K562 (cell line): ENCODE measurements around the gene CHRDL2. TPM values are rescaled to one million over a fixed set of nuclear protein-coding genes. Genes with fewer than 3 reads are reported as not detected.
A peak's percentile ranks its signal among the peaks of the same experiment; 100 is the strongest.

ENCODE experiments used
- ATAC-seq: fragments of 200-7000 bp; cut with Tn5 transposase; 3 replicates; pipeline ENCODE4 v1.9.1; 2020; ENCODE audit warnings: moderate library complexity
- BruUV-seq: library from RNA; stranded (reverse); fragments of 400-500 nt; replicated peaks from 2 replicates; lab custom pipeline; 2021; lab: Mats Ljungman, UMichigan
- CTCF ChIA-PET: fragments of 300-600 bp; formaldehyde crosslinking; extraction: SDS; loops from one replicate; lab custom pipeline; 2021; ENCODE audit warnings: low intra/inter-chr PET ratio; lab: Yijun Ruan, JAX
- POLR2A ChIA-PET: fragments of 300-600, 350-650 bp; sonication (Branson Sonifier 250); formaldehyde crosslinking; extraction: SDS; loops from one replicate; lab custom pipeline; 2021; ENCODE audit warnings: antibody characterized with exemption, inconsistent platforms; lab: Yijun Ruan, JAX
- DNase-seq, 4 experiments: peaks; one replicate each; pipeline versions ENCODE4 v3.0.0 to v3.0.0-alpha.2; 2011 to 2018; ENCODE audit warnings: low spot score in 3 of 4, mixed read lengths in 3 of 4; ENCODE audit errors: extremely low read depth in 1 of 4
- FAIRE-seq: peaks from 2 replicates; lab custom pipeline; 2011; peaks lifted over from hg19 to GRCh38; lab: Jason Lieb, UNC
- H2AFZ ChIP-seq: 2 replicates; pipeline ENCODE4 v1.6.0; 2011; ENCODE audit warnings: low read depth, low read length, control low read depth, inconsistent platforms
- H3K27ac ChIP-seq: fragments of 200-600 bp; 3 replicates; pipeline ENCODE4 v1.8.0; 2011; ENCODE audit warnings: low read depth, mild to moderate bottlenecking, control low read depth, inconsistent platforms, low read length, moderate library complexity, mixed read lengths; ENCODE audit errors: extremely low read depth
- H3K27me3 ChIP-seq, 2 experiments: fragments of 300-600 bp in 1 of 2; 2 replicates in 1 of 2; 3 replicates in 1 of 2; pipeline versions ENCODE4 v1.6.0 to v1.8.0; 2011; ENCODE audit warnings: inconsistent platforms in 2 of 2, low read length in 2 of 2, mild to moderate bottlenecking in 1 of 2, mixed read lengths in 1 of 2, moderate library complexity in 1 of 2; ENCODE audit not compliant: control insufficient read depth in 2 of 2, insufficient read depth in 2 of 2
- H3K36me3 ChIP-seq: fragments of 300-600 bp; 3 replicates; pipeline ENCODE4 v1.8.0; 2011; ENCODE audit warnings: mild to moderate bottlenecking, low read length, inconsistent platforms; ENCODE audit not compliant: control insufficient read depth, insufficient read depth
- H3K4me1 ChIP-seq, 2 experiments: fragments of 200-600 bp in 1 of 2; replicated peaks in 1 of 2; 2 replicates in 1 of 2; 3 replicates in 1 of 2; pipeline versions ENCODE4 v1.5.1 to v1.8.0; 2011; ENCODE audit warnings: inconsistent platforms in 2 of 2, low read length in 2 of 2, mild to moderate bottlenecking in 1 of 2, mixed read lengths in 1 of 2, moderate library complexity in 1 of 2; ENCODE audit not compliant: control insufficient read depth in 2 of 2, insufficient read depth in 2 of 2
- H3K4me2 ChIP-seq: 2 replicates; pipeline ENCODE4 v1.6.1; 2011; ENCODE audit warnings: low read length, control low read depth, inconsistent platforms, mixed read lengths; ENCODE audit not compliant: insufficient read depth
- H3K4me3 ChIP-seq: fragments of 200-600 bp; sonication (generic), shearing (Covaris generic); 2 replicates; pipeline ENCODE4 v1.5.1; 2016; ENCODE audit warnings: control low read depth, inconsistent platforms
- H3K79me2 ChIP-seq: fragments of 200-600 bp; 3 replicates; pipeline ENCODE4 v1.8.0; 2011; ENCODE audit warnings: low read length, inconsistent platforms; ENCODE audit not compliant: control insufficient read depth, insufficient read depth
- H3K9ac ChIP-seq, 2 experiments: 2 replicates each; pipeline versions ENCODE4 v1.6.0 to v1.6.1; 2011; ENCODE audit warnings: low read depth in 2 of 2, low read length in 2 of 2, control low read depth in 1 of 2, inconsistent platforms in 1 of 2, mild to moderate bottlenecking in 1 of 2, mixed read lengths in 1 of 2; ENCODE audit not compliant: insufficient read depth in 1 of 2
- H3K9me1 ChIP-seq: one replicate; pipeline ENCODE4 v1.6.0; 2011; ENCODE audit warnings: inconsistent platforms, mild to moderate bottlenecking, low read length, moderate library complexity; ENCODE audit not compliant: control insufficient read depth, insufficient read depth
- H3K9me3 ChIP-seq: replicated peaks from 2 replicates; pipeline ENCODE4 v1.5.1; 2011; ENCODE audit warnings: low read depth, low read length, inconsistent platforms; ENCODE audit not compliant: control insufficient read depth, insufficient read depth
- H4K20me1 ChIP-seq: replicated peaks from 2 replicates; pipeline ENCODE4 v1.6.1; 2011; ENCODE audit warnings: low read length, inconsistent platforms, mixed read lengths; ENCODE audit not compliant: control insufficient read depth, insufficient read depth
- ARID1B ChIP-seq: fragments of 450-650 bp; IDR thresholded peaks from 2 replicates; pipeline ENCODE4 v1.6.1; 2016; ENCODE audit warnings: antibody characterized with exemption, mild to moderate bottlenecking, inconsistent platforms
- CBFA2T2 ChIP-seq: fragments of 450-650 bp; conservative IDR thresholded peaks from 2 replicates; pipeline ENCODE4 v1.6.1; 2017; ENCODE audit warnings: mild to moderate bottlenecking
- CBFA2T3 ChIP-seq: fragments of 450-650 bp; IDR thresholded peaks from 2 replicates; pipeline ENCODE4 v1.6.1; 2017
- CBX3 ChIP-seq, 2 experiments: IDR thresholded peaks; 1 replicate in 1 of 2; 2 replicates in 1 of 2; pipeline ENCODE4 v1.6.1; 2012; ENCODE audit warnings: inconsistent platforms in 2 of 2, low read length in 2 of 2, borderline replicate concordance in 1 of 2, control low read depth in 1 of 2
- CHD4 ChIP-seq: fragments of 200-600 bp; sonication (generic); IDR thresholded peaks from 3 replicates; pipeline ENCODE4 v1.6.1; 2012; ENCODE audit warnings: low read depth, mild to moderate bottlenecking, mixed read lengths, low read length, inconsistent platforms; ENCODE audit not compliant: insufficient read depth, insufficient replicate concordance, poor library complexity, severe bottlenecking
- GATA2 ChIP-seq: sonication (generic); formaldehyde crosslinking; IDR thresholded peaks from 2 replicates; pipeline ENCODE4 v1.4.0; 2020; ENCODE audit warnings: mild to moderate bottlenecking, missing genetic modification reagents
- NCOR1 ChIP-seq: fragments of 450-650 bp; IDR thresholded peaks from 2 replicates; pipeline ENCODE4 v1.6.1; 2016; ENCODE audit warnings: mild to moderate bottlenecking, moderate library complexity
- RBM25 ChIP-seq: fragments of 200-400 bp; formaldehyde crosslinking; IDR thresholded peaks from 2 replicates; pipeline ENCODE4 v1.6.1; 2018; ENCODE audit warnings: low read length, low read depth, moderate library complexity; ENCODE audit not compliant: severe bottlenecking
- SMARCA5 ChIP-seq: fragments of 450-650 bp; IDR thresholded peaks from 2 replicates; pipeline ENCODE4 v1.6.1; 2016
- TAL1 ChIP-seq: fragments of 450-650 bp; IDR thresholded peaks from 2 replicates; pipeline ENCODE4 v1.6.1; 2016; ENCODE audit warnings: mild to moderate bottlenecking
- TEAD4 ChIP-seq, 2 experiments: sonication (generic) in 1 of 2; formaldehyde crosslinking in 1 of 2; IDR thresholded peaks; 2 replicates each; pipeline versions ENCODE4 v1.6.1 to v1.8.0; 2012 to 2022; ENCODE audit warnings: borderline replicate concordance in 1 of 2, inconsistent platforms in 1 of 2, low read length in 1 of 2, mild to moderate bottlenecking in 1 of 2, missing genetic modification reagents in 1 of 2
- VEZF1 ChIP-seq: fragments of 200-800 bp; sonication (Bioruptor generic); IDR thresholded peaks from 2 replicates; pipeline ENCODE4 v1.6.1; 2017; ENCODE audit warnings: missing genetic modification characterization, missing compliant biosample characterization
- YY1 ChIP-seq, 3 experiments: IDR thresholded peaks; 2 replicates each; pipeline ENCODE4 v1.6.1; 2011; ENCODE audit warnings: low read length in 2 of 3, mild to moderate bottlenecking in 2 of 3, moderate library complexity in 2 of 3, borderline replicate concordance in 1 of 3, control low read depth in 1 of 3, low read depth in 1 of 3; ENCODE audit not compliant: insufficient read depth in 3 of 3, insufficient replicate concordance in 2 of 3, control insufficient read depth in 1 of 3, insufficient read length in 1 of 3; ENCODE audit errors: extremely low read depth in 1 of 3
- ZNF133 ChIP-seq: fragments of 250-450 bp; sonication (Bioruptor Pico); IDR thresholded peaks from 2 replicates; pipeline ENCODE4 v1.4.0; 2020; ENCODE audit warnings: mild to moderate bottlenecking
- ZNF639 ChIP-seq, 2 experiments: fragments of 200-800 bp in 1 of 2; sonication (Bioruptor generic) in 1 of 2; sonication (generic) in 1 of 2; formaldehyde crosslinking in 1 of 2; IDR thresholded peaks in 1 of 2; conservative IDR thresholded peaks in 1 of 2; 2 replicates each; pipeline versions ENCODE4 v1.5.0 to v1.6.1; 2016 to 2020; ENCODE audit warnings: missing compliant biosample characterization in 1 of 2, missing genetic modification characterization in 1 of 2, missing genetic modification reagents in 1 of 2
- WGBS: fragments of 100-300 bp; shearing (Covaris generic); methylation state at CpG from one replicate; pipeline ENCODE4 v1.1.6; 2016; ENCODE audit warnings: low coverage, mixed read lengths; ENCODE audit not compliant: insufficient coverage; ENCODE audit errors: missing lambda C conversion rate; 5-methylcytosine and 5-hydroxymethylcytosine counted together
- in situ Hi-C: fragments of 300-500 bp; cut with MboI; formaldehyde crosslinking; loops from 4 replicates; pipeline ENCODE4 v1.15.0; 2018; ENCODE audit warnings: inconsistent platforms, mixed read lengths
- intact Hi-C: fragments of 100-400 bp; cut with micrococcal nuclease; formaldehyde crosslinking; loops from 2 replicates; pipeline ENCODE4 v1.14.2; 2022
- polyA plus RNA-seq, 8 experiments: library from polyadenylated mRNA; depleted of rRNA in 4 of 8; stranded (reverse) in 5 of 8; unstranded in 3 of 8; fragments of >200 nt; fragmentation: Nextera tagmentation in 2 of 8; fragmentation: Illumina TruSeq in 1 of 8; extraction: Ambion mirVana in 2 of 8; extraction: Trizol in 1 of 8; gene quantifications; 2 replicates each; pipeline versions ENCODE4 v1.2.1 to v1.2.3, GENCODE V29; 2011 to 2014; ENCODE audit warnings: inconsistent platforms in 1 of 8, missing spikeins in 1 of 8
- total RNA-seq, 7 experiments: library from RNA; depleted of rRNA in 6 of 7; stranded (reverse); fragments of >200 nt in 6 of 7; fragmentation: Illumina TruSeq in 2 of 7; extraction: Trizol in 2 of 7; gene quantifications; 2 replicates each; pipeline versions ENCODE4 v1.2.1 to v1.2.3, GENCODE V29; 2011 to 2021; ENCODE audit warnings: low replicate concordance in 1 of 7

The CHRDL2 gene
- total and polyA plus RNA-seq, 9 of the 15 experiments (the other 6 are each of a cell fraction or from before 2014, with no cell fraction given) = not detected

DNA sequence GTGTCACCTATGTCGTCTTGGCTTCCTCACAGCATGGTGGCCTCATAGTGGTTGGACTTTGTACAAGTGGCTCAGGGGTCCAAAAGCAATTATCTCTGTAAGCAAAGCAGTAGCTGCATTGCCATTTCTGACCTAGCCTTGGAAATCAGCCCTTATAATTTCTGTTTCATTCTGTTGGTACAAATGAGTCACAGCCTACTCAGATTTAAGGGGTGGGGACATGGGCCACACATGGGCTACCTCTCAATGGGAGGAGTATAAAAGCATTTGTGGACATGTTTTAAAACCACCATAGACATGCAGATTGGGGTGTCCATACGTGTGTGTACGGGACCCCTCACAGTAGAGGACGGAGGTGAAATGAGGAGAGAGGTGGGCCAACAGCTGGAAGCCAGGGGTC is 41.6 kb downstream of the CHRDL2 start (continued):
- no peak for TF ChIP-seq CHD4

GRCh38 chr11:74687237-74688023 is 43.8 kb downstream of the CHRDL2 start:
- intact Hi-C loops (no loop called here), in situ Hi-C loops (loop anchor here (5.0 kb wide), 1 partner anchor 55 kb away; no protein-coding TSS in a partner anchor)
- DNase-seq (peak in 1 of 4 experiments; percentile 53), ATAC-seq (peak; percentile 64), FAIRE-seq (peak; percentile 75)
- Histone ChIP-seq H3K36me3 (no peaks in the 10 kb centered on the region), H3K4me3 (no peak overlapping the region), H3K9me3 (no peaks in the 10 kb centered on the region), H3K27ac (no peak overlapping the region), H3K9me1 (no peaks in the 10 kb centered on the region), H3K27me3 (peaks cover 0 to 4% of the 10 kb centered on the region in 2 experiments; a peak in 1 of 5 replicates), H2AFZ (peak overlapping the region; percentile 32; the same call in 1 of the 2 replicates), H3K79me2 (no peaks in the 10 kb centered on the region), H3K9ac (no peak overlapping the region), H3K4me1 (no peaks in the 10 kb centered on the region; a peak in 2 of 5 replicates), H4K20me1 (no peaks in the 10 kb centered on the region), H3K4me2 (no peak overlapping the region)
- WGBS = 34% methylated on average over 6 of the region's 6 CpGs
- CTCF ChIA-PET = no interaction called here
- POLR2A ChIA-PET = interaction anchor here (0.8 to 1.7 kb wide), 3 partner anchors 13 to 15 kb away, joined by 3 to 4 read pairs (median 3); no protein-coding TSS in a partner anchor
- BruUV-seq = no TSS peak
- TF ChIP-seq TAL1 (peak; percentile 46; the same call in 1 of the 2 replicates), RBM25 (peak; percentile 84), CBFA2T2 (peak; percentile 50), ZNF133 (CRISPR knock-in tag) (no peak), NCOR1 (peak; percentile 41; the same call in 1 of the 2 replicates), ZNF639 (CRISPR knock-in tag; conservative IDR thresholded peaks at IDR 0.05 in 1 of 2, IDR thresholded peaks at IDR 0.05 in 1 of 2) (no peak), YY1 (IDR thresholded peaks at IDR 0.05; ENCODE audit: borderline replicate concordance in 1 of 3, control insufficient read depth in 1 of 3, extremely low read depth in 1 of 3, insufficient read depth in 3 of 3, insufficient read length in 1 of 3, insufficient replicate concordance in 2 of 3, low read depth in 1 of 3, low read length in 2 of 3) (peak in 1 of 3 experiments; percentile 86), SMARCA5 (peak; percentile 56; the same call in 1 of the 2 replicates), CBFA2T3 (peak; percentile 77), VEZF1 (CRISPR knock-in tag) (peak; percentile 25; the same call in 1 of the 2 replicates), CBX3 (IDR thresholded peaks at IDR 0.05; ENCODE audit: borderline replicate concordance in 1 of 2, low read length in 2 of 2) (peak in 1 of 2 experiments; percentile 62; a peak in 1 of 3 replicates), TEAD4 (IDR thresholded peaks at IDR 0.05; ENCODE audit: low read length) (0 out of 2 replicates have a peak, but pooled peaks have one; percentile 16), TEAD4 (CRISPR knock-in tag; IDR thresholded peaks at IDR 0.05; ENCODE audit: borderline replicate concordance) (no peak), ARID1B (peak; percentile 25; the same call in 1 of the 2 replicates), GATA2 (peak; percentile 39; the same call in 1 of the 2 replicates)
